HTERT RPE-1 (cell line): ENCODE results near the gene POFUT2.

ENCODE experiments used
- in situ Hi-C: fragments of 300-500 bp; cut with MboI; formaldehyde crosslinking; loops from 4 replicates; pipeline ENCODE4 v1.14.3; 2020; ENCODE audit warnings: low sequenced_read_pairs

POFUT2 gene

DNA sequence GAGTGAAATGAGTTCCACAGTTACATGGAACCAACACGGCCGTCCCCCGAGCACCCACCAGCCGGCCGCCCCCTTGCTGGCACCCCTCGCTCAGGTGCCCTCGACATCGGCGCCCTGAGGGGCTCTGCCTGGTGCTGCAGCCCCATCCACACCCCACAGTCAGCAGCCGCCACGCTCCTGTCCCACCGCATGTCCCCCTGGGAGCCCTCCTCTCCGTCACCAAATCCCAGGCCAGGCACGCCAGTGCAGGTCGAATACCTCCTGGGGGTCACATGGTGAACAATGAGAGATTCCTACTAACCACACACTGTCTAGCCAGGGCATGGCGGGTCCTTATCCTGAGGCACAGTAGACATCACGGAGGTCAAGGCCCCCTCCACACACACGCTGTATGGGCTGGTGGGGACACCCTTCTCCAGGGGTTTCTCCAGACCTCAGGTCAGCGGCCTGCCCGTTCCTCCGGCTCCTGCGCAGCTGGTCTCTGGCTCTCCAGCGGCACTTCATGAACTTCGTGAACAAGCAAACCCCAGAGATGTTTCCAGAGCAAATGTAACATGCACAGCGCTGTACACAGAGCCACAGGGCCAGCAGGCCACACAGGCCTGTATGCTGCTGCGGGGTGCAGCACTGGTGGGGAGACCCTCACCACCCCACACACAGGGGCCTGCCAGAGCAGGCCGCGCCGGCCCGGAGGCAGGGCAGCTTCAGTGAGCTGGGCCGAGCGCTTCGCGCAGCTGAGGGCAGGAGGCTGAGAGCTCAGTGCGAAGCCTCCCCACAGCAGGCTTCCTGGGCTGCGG lies 21.8 kb downstream of the POFUT2 start:
- in situ Hi-C loops: no loop called here

DNA sequence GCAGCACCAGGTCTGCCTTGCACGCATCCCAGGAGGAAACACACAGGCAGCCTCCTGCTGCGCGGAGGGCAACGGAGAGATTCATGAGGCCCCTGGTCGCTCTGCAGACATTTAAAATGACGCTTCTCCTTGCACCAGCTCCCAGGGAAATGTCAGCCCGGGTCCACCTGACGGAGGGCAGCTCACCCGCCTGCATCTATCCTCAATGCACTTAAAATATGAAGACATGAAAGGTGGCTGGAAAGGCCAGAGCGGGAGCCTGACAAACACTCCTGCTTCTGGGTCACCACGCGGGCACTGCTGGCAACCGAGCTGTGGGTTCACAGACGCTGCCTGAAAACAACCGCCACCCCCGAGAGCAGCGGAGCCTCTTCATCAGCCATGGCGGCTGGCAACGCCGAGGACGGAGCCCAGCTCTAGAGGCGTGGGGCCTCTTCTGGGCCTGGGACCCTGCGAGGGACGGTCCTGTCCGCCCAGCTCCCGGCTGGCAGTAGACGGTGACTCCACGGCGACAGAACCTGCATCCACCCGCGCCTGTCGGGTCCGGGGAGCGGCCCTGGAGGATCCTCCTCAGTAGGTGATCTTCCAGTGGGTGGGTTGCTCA lies 22.7 kb downstream of the POFUT2 start:
- in situ Hi-C loops: no loop called here

DNA sequence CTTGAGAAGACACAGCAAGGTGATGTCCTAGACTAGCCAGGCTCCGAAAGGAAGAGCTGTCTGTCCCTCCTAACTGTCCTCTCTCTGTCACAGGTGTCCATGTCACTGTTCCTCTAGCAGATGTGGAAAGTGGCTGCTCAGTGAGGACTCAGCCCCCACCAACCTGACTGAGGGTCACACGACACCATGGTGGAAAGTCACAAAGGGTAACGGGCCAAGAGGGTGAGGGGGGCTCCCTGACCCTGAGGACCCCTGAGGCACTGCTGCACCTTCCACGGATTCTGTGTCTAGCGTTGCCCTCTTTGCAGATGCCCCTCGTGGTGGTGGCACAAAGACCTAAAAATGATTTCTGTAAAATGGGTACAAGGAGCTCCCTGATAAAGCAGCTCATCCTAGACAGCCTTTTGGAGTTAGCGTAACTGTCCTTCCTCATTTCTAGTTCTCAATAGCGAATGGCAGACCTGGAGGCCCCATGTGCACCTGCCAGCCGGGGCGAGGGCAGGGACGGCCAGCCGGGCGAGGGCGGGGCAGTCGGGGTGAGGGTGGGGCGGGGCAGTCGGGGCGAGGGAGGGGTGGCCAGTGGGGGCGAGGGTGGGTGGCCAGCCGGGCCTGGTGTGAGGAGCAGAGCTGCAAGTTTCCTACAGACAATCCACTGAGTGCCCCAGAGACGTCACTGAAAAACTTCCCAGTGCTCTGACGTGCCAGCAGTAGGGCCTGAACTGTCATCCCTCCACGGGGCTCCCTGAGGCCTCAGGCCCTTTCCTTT lies 23.4 kb downstream of the POFUT2 start:
- in situ Hi-C loops: no loop called here

DNA sequence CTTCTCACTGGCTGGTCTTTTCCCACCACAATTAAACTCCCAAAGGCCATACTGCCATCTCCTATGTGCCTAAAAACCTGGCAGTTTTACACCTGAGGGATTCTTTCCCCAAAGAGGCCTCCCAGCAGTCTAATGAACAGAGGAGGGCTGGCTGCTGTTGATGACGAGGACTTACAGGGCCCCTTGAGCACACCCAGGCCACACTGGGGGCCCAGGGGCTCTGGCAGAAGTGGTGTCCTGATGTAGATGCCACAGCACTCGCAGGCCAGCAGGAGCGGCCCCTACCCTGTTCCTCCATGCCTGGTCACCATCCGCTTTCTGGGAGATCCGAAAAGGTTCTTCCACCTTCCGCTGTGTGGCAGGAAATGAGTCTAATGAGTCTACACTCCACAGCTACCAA lies 24.2 kb downstream of the POFUT2 start:
- in situ Hi-C loops: no loop called here

DNA sequence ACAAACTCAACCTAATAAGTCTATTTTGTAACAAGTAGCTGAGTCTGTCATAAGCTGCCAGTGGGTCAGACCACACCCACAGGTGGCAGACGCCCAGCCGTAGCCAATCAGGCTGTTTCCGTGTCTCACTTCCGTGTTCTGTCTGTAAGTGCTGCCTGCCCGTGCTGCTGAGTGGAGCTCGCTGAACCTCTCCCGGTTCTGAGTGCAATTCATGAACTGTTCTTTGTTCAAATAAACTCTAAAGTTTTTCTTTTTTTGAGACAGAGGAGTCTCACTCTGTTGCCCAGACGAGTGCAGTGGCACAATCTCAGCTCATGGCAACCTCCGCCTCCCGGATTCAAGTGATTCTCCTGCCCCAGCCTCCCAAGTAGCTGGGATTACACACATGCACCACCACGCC lies 25.1 kb downstream of the POFUT2 start:
- in situ Hi-C loops: no loop called here

GRCh38 chr21:45262041-45262581 lies 25.6 kb downstream of the POFUT2 start:
- in situ Hi-C loops: no loop called here

DNA sequence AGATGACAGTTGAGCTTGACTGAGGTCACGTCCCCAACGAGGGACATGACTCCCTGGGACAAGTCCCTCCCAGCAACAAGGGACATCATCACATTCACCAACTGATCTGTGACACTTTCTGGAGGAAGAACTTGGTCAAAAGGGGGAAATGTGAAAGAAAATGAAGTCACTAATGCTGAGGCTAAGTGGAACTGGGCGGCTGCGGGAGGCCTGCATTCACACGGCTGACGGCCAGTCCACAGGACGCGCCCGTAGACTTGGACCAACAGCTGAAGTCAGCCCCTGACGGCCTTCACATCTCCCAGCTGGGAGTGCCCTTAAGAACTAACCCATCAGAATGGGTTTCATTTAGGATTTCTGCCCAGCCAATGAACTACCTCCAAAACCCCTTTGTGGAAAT lies 26.6 kb downstream of the POFUT2 start:
- in situ Hi-C loops: no loop called here

DNA sequence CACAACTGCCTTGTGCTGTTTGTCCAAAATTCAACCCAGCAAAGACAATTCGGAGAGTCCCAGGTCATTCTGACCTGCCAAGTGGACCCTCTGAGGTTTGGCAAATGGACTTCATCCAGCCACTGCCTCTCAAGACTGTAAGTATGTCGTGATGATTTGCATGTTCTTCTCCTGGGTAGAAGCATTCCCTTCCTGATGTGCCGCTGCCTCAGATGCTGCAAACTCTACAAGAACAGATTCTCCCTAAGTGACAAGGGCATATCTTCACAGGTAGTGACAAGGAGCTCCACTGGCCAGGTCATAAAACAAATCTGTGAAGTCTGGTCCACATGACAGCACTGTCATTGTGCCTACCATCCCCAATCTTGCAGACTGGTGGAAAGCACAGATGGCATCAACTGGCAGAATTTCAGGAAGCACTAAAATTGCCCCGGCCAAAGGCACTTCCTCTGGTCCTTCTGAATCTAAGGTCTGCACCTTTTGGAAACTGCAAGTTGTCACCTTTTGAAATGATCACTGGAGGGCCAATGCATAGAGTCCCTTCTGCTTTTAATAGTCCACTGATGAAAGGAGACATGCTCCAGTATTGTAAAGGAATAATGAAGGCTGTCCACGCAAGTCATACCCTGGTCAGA lies 27.4 kb downstream of the POFUT2 start:
- in situ Hi-C loops: no loop called here

DNA sequence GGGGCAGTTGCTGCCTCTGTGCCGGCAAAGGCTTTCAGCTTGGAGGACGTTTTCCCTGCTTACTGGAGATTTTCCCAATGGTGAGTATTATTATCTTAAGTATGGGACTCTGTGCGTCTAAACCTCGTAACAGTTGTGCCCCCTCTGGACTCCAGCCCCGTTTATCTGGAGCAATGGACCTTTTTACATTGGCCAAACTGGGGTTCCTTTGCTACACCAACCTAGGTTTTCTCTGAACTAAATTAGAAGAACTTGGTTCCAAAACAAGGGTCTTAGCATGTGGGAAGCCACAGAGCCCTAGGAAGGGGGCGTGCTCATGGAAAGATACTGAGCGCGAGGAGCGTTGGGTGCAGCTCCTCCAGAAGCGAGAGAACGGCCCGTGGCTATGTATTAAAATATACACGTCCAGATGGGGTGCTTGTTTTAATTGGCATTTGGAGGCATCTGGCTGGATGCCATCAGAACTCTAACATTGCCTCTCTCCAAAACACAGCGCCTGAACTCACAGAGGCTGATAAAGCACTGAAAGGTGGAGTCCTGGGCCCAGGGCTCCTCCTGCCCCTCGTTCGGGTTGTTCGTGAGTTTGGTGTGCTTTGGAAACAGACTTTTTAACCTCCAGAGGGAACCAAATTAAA lies 28.4 kb downstream of the POFUT2 start:
- in situ Hi-C loops: no loop called here

GRCh38 chr21:45258466-45258865 lies 29.2 kb downstream of the POFUT2 start:
- in situ Hi-C loops: no loop called here

- in situ Hi-C loops: no loop called here
These were observed 29.9 kb downstream of the POFUT2 start for GRCh38 chr21:45257673-45258341.

DNA sequence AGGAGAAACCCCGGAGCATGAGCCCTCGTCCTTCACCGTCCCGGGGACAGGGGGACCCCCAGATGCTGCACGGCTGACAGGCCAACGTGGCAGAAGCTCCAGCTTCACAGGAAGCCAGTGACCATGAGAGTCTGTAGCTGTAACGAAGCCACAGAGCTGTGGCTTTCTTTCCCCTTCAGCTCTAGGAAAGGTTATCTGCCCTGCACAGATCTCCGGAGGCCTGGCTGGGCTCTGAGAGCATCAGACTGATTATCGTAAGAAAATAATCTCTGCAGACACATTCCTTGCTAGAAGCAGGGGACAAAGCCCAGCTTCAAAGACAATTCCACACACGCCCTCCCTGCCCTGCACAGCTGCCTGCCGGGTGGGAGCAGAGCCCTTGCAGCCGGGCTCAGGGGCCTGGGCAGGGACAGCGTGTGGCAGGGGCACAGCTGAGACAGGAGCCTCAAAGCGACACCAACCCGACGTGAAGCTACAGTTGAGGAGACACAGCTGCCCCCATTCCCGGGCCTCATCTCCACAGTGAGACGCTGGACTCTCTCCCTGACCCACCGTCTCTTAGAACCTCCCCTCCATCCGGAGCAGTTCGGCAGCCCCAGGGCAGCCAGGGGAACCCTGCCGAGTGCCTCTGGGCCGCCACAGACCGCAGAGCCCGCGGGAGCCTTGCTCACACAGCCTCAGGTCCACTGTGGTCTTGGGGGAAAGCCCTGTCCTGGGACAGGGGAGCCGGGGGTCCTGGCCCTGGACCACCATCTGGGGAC lies 30.6 kb downstream of the POFUT2 start:
- in situ Hi-C loops: no loop called here

- in situ Hi-C loops: no loop called here
These were observed 31.4 kb downstream of the POFUT2 start for GRCh38 chr21:45256021-45256911.

DNA sequence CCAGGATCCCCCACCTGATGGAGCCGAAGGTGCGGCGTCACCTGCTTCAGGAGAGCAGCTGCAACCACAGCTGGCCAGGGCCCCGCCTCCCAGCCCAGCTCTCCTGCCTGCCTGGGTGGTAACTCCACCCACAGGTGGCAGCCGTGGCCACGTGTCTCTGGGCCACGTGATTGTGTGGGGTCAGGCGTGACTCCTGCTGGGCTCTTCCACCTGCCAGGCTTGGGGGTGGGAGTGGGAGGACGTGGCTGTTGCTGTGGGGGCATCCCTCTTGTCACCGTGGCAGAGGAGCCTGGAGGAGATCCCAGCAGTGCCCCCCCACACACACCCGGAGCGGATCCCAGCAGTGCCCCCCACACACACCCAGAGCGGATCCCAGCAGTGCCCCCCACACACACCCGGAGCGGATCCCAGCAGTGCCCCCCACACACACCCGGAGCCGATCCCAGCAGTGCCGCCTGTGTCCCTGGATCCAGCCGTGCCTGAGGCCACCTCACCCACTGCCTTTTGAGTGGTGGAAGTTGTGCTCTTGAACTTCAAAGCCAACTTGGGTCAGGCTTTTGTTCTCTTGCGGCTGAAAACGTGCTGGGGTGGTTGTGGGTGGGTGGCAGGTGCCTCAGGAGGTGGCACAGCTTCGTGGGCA lies 32.2 kb downstream of the POFUT2 start:
- in situ Hi-C loops: no loop called here

DNA sequence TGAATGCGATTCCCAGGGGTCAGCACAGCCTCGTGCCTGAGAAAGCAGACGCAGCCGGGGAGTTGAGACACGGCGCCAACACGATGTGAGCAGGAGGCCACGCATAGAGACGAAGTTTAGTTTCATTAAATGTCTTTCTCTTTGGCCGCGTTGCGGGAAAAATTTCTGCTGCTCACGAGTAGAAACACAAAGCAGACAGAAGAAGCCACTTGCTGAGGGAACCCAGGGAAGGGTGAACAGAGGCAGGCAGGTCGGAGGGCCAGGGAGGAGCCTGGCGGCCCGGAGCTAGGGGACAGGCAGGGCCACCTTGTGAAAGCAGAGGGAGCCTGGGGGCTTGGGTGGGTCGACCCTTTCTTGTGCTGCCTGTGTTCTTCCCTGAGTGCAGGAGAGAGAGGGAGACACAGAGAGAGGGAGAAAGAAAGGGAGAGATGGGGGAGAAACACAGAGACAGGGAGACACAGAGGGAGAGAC lies 33.2 kb downstream of the POFUT2 start:
- in situ Hi-C loops: no loop called here

DNA sequence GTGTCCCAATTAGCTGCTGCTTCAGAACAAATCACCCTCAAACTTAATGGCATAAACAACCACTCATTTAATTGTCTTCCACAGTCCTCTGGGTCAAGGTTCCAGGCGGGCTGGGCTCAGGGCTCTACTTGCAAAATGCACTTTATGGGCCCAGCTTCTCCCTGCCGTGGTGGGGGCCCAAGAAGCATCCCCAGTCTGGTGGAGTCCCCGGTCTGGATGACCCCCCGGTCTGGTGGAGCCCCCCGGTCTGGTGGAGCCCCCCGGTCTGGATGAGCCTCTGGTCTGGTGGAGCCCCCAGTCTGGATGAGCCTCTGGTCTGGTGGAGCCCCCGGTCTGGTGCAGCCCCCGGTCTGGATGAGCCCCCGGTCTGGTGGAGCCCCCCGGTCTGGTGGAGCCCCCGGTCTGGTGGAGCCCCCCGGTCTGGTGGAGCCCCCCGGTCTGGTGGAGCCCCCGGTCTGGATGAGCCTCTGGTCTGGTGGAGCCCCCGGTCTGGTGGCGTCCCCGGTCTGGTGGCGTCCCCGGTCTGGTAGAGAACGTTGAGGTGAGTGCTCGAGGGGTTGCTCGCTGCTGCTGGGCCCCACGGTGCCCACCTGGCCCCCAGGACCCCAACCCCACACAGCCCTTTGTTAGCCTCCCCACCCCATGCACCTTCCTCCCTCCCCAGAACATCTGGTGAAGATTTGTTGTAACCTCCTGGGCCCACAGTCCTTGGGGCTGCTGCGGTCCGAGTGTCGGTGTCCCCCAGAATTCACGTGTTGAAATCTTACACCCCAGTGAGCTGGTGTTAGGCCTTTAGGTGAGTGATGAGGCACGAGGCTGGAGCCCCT lies 33.8 kb downstream of the POFUT2 start:
- in situ Hi-C loops: no loop called here

GRCh38 chr21:45253180-45253579 lies 34.5 kb downstream of the POFUT2 start:
- in situ Hi-C loops: no loop called here
